ES-I3 (cell line): ENCODE measurements around the gene COPS6.

Experiments used
- H3K36me3 ChIP-seq: 2 replicates; pipeline ENCODE4 v1.6.1; 2013; ENCODE audit warnings: mild to moderate bottlenecking, low read length, control low read depth, moderate library complexity; ENCODE audit not compliant: insufficient read depth
- H3K4me1 ChIP-seq: 2 replicates; pipeline ENCODE4 v1.6.1; 2013; ENCODE audit warnings: mild to moderate bottlenecking, control low read depth, low read length; ENCODE audit not compliant: insufficient read depth
- H3K9ac ChIP-seq: 2 replicates; pipeline ENCODE4 v1.6.1; 2013; ENCODE audit warnings: low read depth, mild to moderate bottlenecking, low read length, moderate library complexity
- H3K9me3 ChIP-seq: 2 replicates; pipeline ENCODE4 v1.6.1; 2013; ENCODE audit warnings: mild to moderate bottlenecking, low read length, moderate library complexity; ENCODE audit not compliant: control insufficient read depth, insufficient read depth

Gene COPS6

GRCh38 chr7:100066953-100067352, 21.8 kb upstream of the COPS6 start:
- H3K4me1 ChIP-seq, result no peaks in the 10 kb centered on the region
- H3K36me3 ChIP-seq, result peaks cover 34% of the 10 kb centered on the region
- peaks cover 24% of the 10 kb centered on the region for H3K9me3 ChIP-seq
- no peak overlapping the region for H3K9ac ChIP-seq

DNA sequence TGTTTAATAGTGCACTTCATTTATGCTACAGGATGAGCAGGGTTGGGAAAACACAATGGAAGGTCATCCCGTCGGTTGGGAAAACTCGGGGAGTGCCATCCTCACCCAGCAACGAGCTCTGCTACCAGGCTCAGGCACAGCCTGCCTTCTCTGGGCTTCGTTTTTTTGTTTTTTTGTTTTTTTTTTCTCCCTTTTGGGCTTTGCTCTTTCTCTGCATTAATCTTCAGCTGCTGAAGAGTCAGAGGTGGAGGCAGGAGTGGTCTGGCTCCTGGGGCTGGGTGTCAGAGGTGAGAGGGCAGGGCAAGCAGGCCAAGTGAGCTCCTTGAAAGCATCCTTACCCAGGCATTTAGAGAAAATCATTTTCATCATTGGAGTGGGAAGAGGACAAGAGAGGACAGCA, 18.8 kb upstream of the COPS6 start:
- peaks cover 30% of the 10 kb centered on the region for H3K9me3 ChIP-seq
- peaks cover 56% of the 10 kb centered on the region for H3K36me3 ChIP-seq
- no peaks in the 10 kb centered on the region for H3K4me1 ChIP-seq
- no peak overlapping the region for H3K9ac ChIP-seq

DNA sequence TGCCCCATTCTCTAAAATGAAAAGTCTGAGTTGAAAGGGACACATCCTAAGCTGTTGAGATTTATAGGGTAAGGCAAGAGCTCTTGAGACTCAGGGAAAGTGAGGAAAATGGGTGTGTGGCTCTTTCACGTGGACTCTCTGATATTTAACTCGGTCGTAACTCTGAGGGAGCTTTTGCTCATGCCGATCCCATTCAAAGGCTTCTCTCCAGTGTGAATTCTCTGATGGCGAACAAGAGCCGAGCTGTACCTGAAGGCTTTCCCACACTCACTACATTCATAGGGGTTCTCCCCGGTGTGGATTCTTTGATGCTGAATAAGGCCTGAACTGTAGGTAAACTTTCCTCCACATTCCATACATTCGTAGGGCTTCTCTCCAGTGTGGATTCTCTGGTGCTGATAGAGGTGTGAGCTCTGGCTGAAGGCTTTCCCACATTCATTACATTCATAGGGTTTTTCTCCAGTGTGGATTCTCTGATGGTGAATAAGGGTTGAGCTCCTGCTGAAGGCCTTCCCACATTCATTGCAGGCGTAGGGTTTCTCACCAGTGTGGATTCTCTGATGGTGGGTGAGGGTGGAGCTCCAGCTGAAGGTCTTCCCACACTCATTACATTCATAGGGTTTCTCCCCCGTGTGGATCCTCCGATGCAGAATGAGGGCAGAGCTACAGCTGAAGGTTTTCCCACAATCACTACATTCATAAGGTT, 17.6 kb upstream of the COPS6 start:
- Histone ChIP-seq H3K9ac (no peak overlapping the region), H3K9me3 (peaks cover 40% of the 10 kb centered on the region), H3K4me1 (no peaks in the 10 kb centered on the region), H3K36me3 (peaks cover 68% of the 10 kb centered on the region)

DNA sequence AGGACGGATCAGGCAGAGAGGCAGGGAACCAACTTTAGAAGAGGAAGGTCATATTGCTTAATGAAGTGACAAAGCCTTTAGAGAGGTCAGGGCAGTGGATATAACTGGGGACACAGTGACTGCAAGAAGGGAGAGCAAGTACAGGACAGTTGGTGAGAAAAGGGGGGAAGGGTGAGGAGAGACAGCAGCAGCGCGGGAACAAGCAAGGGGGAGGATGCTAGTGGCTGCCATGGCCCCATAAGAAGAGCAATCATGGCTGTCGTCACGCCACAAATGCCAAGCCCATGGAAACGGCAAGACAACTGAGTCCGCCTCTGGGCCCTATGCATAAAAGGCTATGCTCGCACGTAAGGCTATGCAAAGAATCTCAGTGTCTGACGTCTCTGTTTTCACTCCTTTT, 16.3 kb upstream of the COPS6 start:
- Histone ChIP-seq H3K4me1 (no peaks in the 10 kb centered on the region), H3K9ac (no peak overlapping the region), H3K36me3 (peaks cover 80% of the 10 kb centered on the region), H3K9me3 (peaks cover 50% of the 10 kb centered on the region)

DNA sequence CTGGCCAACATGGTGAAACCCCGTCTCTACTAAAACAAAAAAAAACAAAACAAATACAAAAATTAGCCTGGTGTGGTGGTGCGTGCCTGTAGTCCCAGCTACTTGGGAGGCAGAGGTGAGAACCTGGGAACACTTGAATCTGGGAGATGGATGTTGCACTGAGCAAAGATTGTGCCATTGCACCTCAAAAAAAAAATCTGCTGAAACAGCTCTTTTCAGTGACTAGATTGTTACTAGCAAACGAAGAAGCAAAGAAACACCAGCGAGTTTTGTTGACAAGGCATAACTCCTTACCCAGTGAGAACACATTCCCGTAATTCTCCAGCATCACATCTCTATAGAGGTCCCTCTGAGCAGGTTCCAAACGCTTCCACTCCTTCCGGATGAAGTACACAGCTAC, 13.9 kb upstream of the COPS6 start:
- Histone ChIP-seq H3K4me1 (peaks cover under 1% of the 10 kb centered on the region; the same call in 1 of the 2 replicates), H3K36me3 (peaks cover 90% of the 10 kb centered on the region), H3K9ac (no peak overlapping the region), H3K9me3 (peaks cover 46% of the 10 kb centered on the region)

GRCh38 chr7:100075418-100075817, 13.4 kb upstream of the COPS6 start:
- peaks cover 41% of the 10 kb centered on the region for H3K9me3 ChIP-seq
- no peak overlapping the region for H3K9ac ChIP-seq
- H3K4me1 ChIP-seq, result peaks cover 4% of the 10 kb centered on the region; the same call in 1 of the 2 replicates
- peaks cover 84% of the 10 kb centered on the region for H3K36me3 ChIP-seq

GRCh38 chr7:100077205-100077604, 11.6 kb upstream of the COPS6 start:
- no peak overlapping the region for H3K9ac ChIP-seq
- H3K9me3 ChIP-seq, result peaks cover 23% of the 10 kb centered on the region
- H3K4me1 ChIP-seq, result peaks cover 4% of the 10 kb centered on the region; the same call in 1 of the 2 replicates
- H3K36me3 ChIP-seq, result peaks cover 66% of the 10 kb centered on the region

DNA sequence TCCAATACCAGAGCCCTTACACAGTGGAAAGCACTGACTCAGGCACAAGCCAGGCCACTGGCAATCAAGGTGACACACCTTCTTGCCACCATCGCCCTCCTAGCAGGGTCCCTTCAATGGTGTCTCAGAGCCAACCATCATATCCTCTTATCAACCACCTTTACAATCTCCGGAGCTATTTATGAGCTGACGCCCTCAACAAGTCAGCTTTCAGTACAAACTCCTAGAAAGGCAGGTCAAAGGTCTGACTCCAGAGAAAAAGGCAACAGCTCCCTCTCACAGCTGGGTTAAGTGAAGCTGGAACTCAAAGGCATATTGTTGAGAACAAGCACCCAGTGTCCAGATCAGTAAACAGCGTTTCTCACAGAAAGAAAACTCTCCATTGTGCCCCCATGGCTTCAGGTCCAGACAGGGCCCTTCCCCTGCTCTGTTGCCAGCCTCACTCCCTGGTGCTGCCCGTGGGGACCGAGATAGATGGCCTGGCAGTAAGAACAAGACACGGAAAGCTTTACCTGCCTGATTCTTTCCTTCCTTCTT, 9.7 kb upstream of the COPS6 start:
- Histone ChIP-seq H3K36me3 (peaks cover 47% of the 10 kb centered on the region), H3K9me3 (peaks cover 21% of the 10 kb centered on the region), H3K4me1 (peaks cover 9% of the 10 kb centered on the region), H3K9ac (no peak overlapping the region)

DNA sequence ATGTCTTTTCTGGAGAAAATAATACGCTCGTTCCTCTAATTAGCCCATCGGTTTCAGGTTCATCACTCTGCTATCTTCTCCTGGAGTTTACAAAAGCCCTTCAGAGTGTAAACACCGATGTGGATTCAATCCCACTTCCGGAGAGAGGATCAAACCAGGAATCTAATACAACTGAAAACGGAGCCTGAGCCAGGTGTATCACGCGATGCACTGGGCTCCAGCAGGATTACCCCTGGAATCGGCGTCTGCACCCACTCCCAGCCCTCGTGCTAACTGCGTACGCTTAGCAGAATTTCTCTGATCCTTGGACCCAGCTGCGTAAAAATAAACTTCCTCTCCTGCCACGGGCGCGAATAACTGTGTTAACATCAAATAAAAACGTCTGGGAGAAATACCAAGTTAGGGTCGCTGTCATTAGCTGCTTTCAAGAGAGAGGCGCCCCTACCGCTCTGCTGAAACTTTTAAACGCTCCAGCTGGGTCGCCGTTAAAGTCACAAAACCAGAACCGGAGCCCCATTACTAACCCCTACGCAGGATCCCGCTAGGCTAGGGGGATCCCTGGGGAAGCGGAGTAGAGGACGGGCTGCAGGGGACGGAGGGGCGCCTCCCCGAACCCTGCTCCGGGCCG, 7.7 kb upstream of the COPS6 start:
- Histone ChIP-seq H3K4me1 (peaks cover 13% of the 10 kb centered on the region), H3K36me3 (peaks cover 28% of the 10 kb centered on the region), H3K9me3 (peaks cover 11% of the 10 kb centered on the region), H3K9ac (peak overlapping the region; percentile 97)

- Histone ChIP-seq H3K9ac (peak within 1 kb of the TSS; percentile 97), H3K9me3 (peaks cover 5% of the 10 kb centered on the region), H3K36me3 (peaks cover 23% of the 10 kb centered on the region), H3K4me1 (peaks cover 13% of the 10 kb centered on the region)
Measured at GRCh38 chr7:100081535-100082102, 7.2 kb upstream of the COPS6 start, which contains the start of gene ZNF3. Gene ZNF3, minus strand, starts transcription at chr7:100081723. Its CDS starts 4,366 bp downstream, at chr7:100077357.

DNA sequence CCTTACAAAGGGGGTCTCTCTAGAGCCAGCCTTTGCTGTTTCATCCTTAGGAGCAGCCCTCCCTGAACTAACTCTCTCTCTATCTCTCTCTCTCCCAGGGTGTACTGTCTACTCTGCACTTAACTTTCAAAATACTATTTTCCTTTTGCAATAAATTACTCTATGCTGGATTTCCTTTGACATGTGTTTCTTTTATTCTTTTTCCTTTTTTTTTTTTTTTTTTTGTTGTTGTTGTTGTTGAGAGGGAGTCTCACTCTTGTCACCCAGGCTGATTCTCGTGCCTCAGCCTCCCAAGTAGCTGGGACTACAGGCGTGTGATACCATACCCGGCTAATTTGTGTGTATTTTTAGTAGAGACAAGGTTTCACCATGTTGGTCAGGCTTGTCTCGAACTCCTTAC, 5.8 kb upstream of the COPS6 start:
- H3K9ac ChIP-seq, result peak overlapping the region; percentile 97; the same call in 1 of the 2 replicates
- H3K36me3 ChIP-seq, result peaks cover 13% of the 10 kb centered on the region
- H3K9me3 ChIP-seq, result no peaks in the 10 kb centered on the region
- H3K4me1 ChIP-seq, result peaks cover 17% of the 10 kb centered on the region

DNA sequence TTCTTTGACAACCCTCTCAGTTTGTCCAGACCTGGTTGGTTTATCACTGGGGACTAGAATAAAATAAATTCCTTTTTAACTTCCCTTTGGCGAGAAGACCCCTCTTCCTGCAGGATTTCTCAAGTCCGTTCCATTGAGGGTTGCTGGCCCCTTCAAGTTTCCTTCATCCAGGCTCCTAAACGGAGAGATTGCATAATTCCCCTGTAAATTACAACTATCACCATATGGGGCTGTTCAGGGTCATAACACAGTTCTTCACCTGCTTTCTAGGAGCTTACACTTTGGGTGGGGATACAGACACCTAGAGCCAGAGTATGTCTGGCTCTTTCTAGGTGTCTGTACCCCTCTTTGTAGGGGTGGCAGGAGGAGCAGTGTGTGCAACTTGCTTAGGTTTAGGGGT, 3.3 kb upstream of the COPS6 start:
- 0 out of 2 replicates have a peak, but pooled peaks cover under 1% of the 10 kb centered on the region for H3K36me3 ChIP-seq
- H3K9me3 ChIP-seq, result no peaks in the 10 kb centered on the region
- H3K9ac ChIP-seq, result no peak overlapping the region
- peaks cover 13% of the 10 kb centered on the region; the same call in 1 of the 2 replicates for H3K4me1 ChIP-seq

DNA sequence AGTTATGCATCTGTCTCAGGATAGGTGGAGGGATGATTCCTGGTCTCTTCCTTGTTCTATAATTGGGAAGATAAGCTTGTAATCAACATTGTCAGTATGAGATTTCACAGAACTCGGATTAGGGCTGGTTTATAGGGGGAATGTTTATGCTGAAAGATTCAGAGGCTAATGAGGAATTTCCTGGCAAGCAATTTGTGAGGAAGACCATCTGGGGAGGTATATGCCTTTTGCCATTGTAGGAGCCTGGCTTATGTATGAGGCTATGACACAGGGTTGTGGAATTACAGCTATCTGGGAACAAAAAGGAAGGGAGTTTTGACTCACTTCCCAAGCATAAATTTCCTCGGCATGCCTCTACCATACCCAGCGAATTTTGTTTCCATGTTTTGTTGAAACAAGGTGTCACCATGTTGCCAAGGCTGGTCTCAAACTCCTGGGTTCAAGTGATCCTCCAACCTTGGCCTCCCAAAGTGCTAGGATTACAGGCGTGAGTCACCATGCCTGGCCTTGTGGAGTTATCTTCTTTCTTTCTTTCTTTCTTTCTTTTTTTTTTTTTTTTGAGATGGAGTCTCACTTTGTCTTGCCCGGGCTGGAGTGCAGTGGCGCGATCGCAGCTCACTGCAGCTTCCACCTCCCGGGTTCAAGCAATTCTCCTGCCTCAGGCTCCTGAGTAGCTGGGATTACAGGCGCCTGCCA, 1.6 kb upstream of the COPS6 start:
- Histone ChIP-seq H3K36me3 (0 out of 2 replicates have a peak, but pooled peaks cover 9% of the 10 kb centered on the region), H3K4me1 (peaks cover 13% of the 10 kb centered on the region; the same call in 1 of the 2 replicates), H3K9ac (no peak overlapping the region), H3K9me3 (no peaks in the 10 kb centered on the region)

- Histone ChIP-seq H3K9ac (peak overlapping the region; percentile 82), H3K36me3 (peaks cover 18% of the 10 kb centered on the region), H3K9me3 (no peaks in the 10 kb centered on the region), H3K4me1 (peaks cover 9% of the 10 kb centered on the region; the same call in 1 of the 2 replicates)
Measured at GRCh38 chr7:100088095-100088620, 611 bp upstream of the COPS6 start.
